OCI-M2 (cell line): ENCODE results near the gene TXNRD1.
"Not testable (repeated sequence)": the region's sequence is repeated elsewhere in the genome, so short reads cannot be mapped to it uniquely, and the experiment has no call there.

ENCODE experiments used
- DNase-seq: peaks from one replicate; lab custom pipeline; 2025; ENCODE audit not compliant: unreplicated experiment; lab: John Stamatoyannopoulos, UW

Gene TXNRD1

GRCh38 chr12:104190641-104191176 lies 24.9 kb upstream of the TXNRD1 start:
- DNase-seq: no peak

GRCh38 chr12:104197264-104197663 lies 18.3 kb upstream of the TXNRD1 start:
- no peak for DNase-seq

GRCh38 chr12:104199964-104200363 lies 15.6 kb upstream of the TXNRD1 start:
- DNase-seq: no peak

GRCh38 chr12:104201238-104202001 lies 14.2 kb upstream of the TXNRD1 start:
- no peak for DNase-seq

- no peak for DNase-seq
Measured at GRCh38 chr12:104204690-104205480, 10.7 kb upstream of the TXNRD1 start.

- DNase-seq: no peak
Measured at GRCh38 chr12:104207416-104208205, 8.0 kb upstream of the TXNRD1 start.

GRCh38 chr12:104212516-104212915 lies 3.1 kb upstream of the TXNRD1 start:
- DNase-seq: no peak

GRCh38 chr12:104213952-104214351 lies 1.6 kb upstream of the TXNRD1 start:
- DNase-seq: no peak

- no peak for DNase-seq
Measured at GRCh38 chr12:104216521-104216924, 944 bp downstream of the TXNRD1 start.

GRCh38 chr12:104218506-104218905 lies 2.9 kb downstream of the TXNRD1 start:
- not testable (repeated sequence) for DNase-seq

- no peak for DNase-seq
Measured at GRCh38 chr12:104218935-104219334, 3.4 kb downstream of the TXNRD1 start.

- no peak for DNase-seq
Measured at GRCh38 chr12:104219361-104219892, 3.8 kb downstream of the TXNRD1 start.

GRCh38 chr12:104219908-104220404 lies 4.4 kb downstream of the TXNRD1 start:
- DNase-seq: no peak

- DNase-seq: no peak
Measured at GRCh38 chr12:104220931-104221330, 5.4 kb downstream of the TXNRD1 start.

GRCh38 chr12:104222976-104223375 lies 7.4 kb downstream of the TXNRD1 start:
- no peak for DNase-seq

- no peak for DNase-seq
Measured at GRCh38 chr12:104223712-104224111, 8.1 kb downstream of the TXNRD1 start.

- DNase-seq: no peak
Measured at GRCh38 chr12:104226672-104227071, 11.1 kb downstream of the TXNRD1 start.

GRCh38 chr12:104230304-104231095 lies 14.9 kb downstream of the TXNRD1 start:
- no peak for DNase-seq

- DNase-seq: no peak
Measured at GRCh38 chr12:104232609-104233280, 17.2 kb downstream of the TXNRD1 start.
